ENCODE data around the gene PXMP2.
A peak's percentile ranks its signal among the peaks of the same experiment; 100 is the strongest.

The PXMP2 gene

GRCh38 chr12:132718644-132719043 is 31.3 kb downstream of the PXMP2 start:
- intact Hi-C loops (cut with DNase I) = loop anchor here (10.0 kb wide), 1 partner anchor 46 kb away; the partner anchor contains the start of gene ANKLE2

GRCh38 chr12:132719141-132719953 is 32.0 kb downstream of the PXMP2 start:
- DNase-seq = peak in 3 of 10 donors; percentile 67 to 82 (median 81)
- intact Hi-C loops (cut with DNase I) = loop anchor here (10.0 kb wide), 1 partner anchor 45 kb away; the partner anchor contains the start of gene ANKLE2

More at GRCh38 chr12:132718644-132719043, 31.3 kb downstream of the PXMP2 start:
- peak in 2 of 10 donors; percentile 68 to 71 for DNase-seq

GRCh38 chr12:132719954-132720324 is 32.6 kb downstream of the PXMP2 start:
- intact Hi-C loops (cut with DNase I) = loop anchor here (10.0 kb wide), 1 partner anchor 45 kb away; the partner anchor contains the start of gene ANKLE2

GRCh38 chr12:132720606-132721345 is 33.4 kb downstream of the PXMP2 start:
- intact Hi-C loops (cut with DNase I) = no loop called here
- peak in 2 of 10 donors; percentile 59 to 66 for DNase-seq

More at GRCh38 chr12:132719954-132720324, 32.6 kb downstream of the PXMP2 start:
- DNase-seq = peak in 2 of 10 donors; percentile 35 to 37

- DNase-seq = peak in 2 of 10 donors; percentile 57 to 84
- intact Hi-C loops (cut with DNase I) = no loop called here
Observed at GRCh38 chr12:132723015-132723763, 35.8 kb downstream of the PXMP2 start.

- DNase-seq = no peak
- intact Hi-C loops (cut with DNase I) = no loop called here
Observed at GRCh38 chr12:132723764-132724140, 36.4 kb downstream of the PXMP2 start.

- peak in 2 of 10 donors; percentile 73 to 77 for DNase-seq
- intact Hi-C loops (cut with DNase I) = no loop called here
Observed at GRCh38 chr12:132724506-132725241, 37.3 kb downstream of the PXMP2 start.

- intact Hi-C loops (cut with DNase I) = no loop called here
- DNase-seq = peak in 2 of 10 donors; percentile 52 to 55
Observed at GRCh38 chr12:132726386-132726785, 39.0 kb downstream of the PXMP2 start.

GRCh38 chr12:132727091-132727794 is 39.9 kb downstream of the PXMP2 start:
- intact Hi-C loops (cut with DNase I) = no loop called here

GRCh38 chr12:132728502-132728901 is 41.1 kb downstream of the PXMP2 start:
- intact Hi-C loops (cut with DNase I) = no loop called here
- peak in 2 of 10 donors; percentile 12 to 40 for DNase-seq

More at GRCh38 chr12:132727091-132727794, 39.9 kb downstream of the PXMP2 start:
- peak in 2 of 10 donors; percentile 57 for DNase-seq

GRCh38 chr12:132729541-132730320 is 42.3 kb downstream of the PXMP2 start:
- DNase-seq = peak in 7 of 10 donors; percentile 36 to 91 (median 53)
- intact Hi-C loops (cut with DNase I) = no loop called here

- intact Hi-C loops (cut with DNase I) = no loop called here
- DNase-seq = peak in 1 of 10 donors; percentile 41
Observed at GRCh38 chr12:132730353-132730752, 43.0 kb downstream of the PXMP2 start.

GRCh38 chr12:132731574-132731973 is 44.2 kb downstream of the PXMP2 start:
- intact Hi-C loops (cut with DNase I) = no loop called here
- peak in 3 of 10 donors; percentile 10 to 64 (median 25) for DNase-seq

GRCh38 chr12:132734206-132734605 is 46.8 kb downstream of the PXMP2 start:
- DNase-seq = peak in 2 of 10 donors; percentile 37 to 71
- intact Hi-C loops (cut with DNase I) = no loop called here

GRCh38 chr12:132735496-132735895 is 48.1 kb downstream of the PXMP2 start:
- intact Hi-C loops (cut with DNase I) = no loop called here
- DNase-seq = peak in 3 of 10 donors; percentile 43 to 70 (median 49)

- intact Hi-C loops (cut with DNase I) = no loop called here
- peak in 3 of 10 donors; percentile 33 to 73 (median 63) for DNase-seq
Observed at GRCh38 chr12:132736378-132736777, 49.0 kb downstream of the PXMP2 start.

GRCh38 chr12:132736913-132737312 is 49.5 kb downstream of the PXMP2 start:
- peak in 3 of 10 donors; percentile 33 to 55 (median 49) for DNase-seq

More at GRCh38 chr12:132736913-132737312, 49.5 kb downstream of the PXMP2 start:
- intact Hi-C loops (cut with DNase I) = no loop called here

Data from posterior cingulate gyrus (tissue), 11 donors.